K562 (cell line): ENCODE measurements around the gene KRTAP4-11. TPM values are rescaled to one million over a fixed set of nuclear protein-coding genes. Genes with fewer than 3 reads are reported as not detected.
A peak's percentile ranks its signal among the peaks of the same experiment; 100 is the strongest.

ENCODE experiments used
- ATAC-seq: fragments of 200-7000 bp; cut with Tn5 transposase; 3 replicates; pipeline ENCODE4 v1.9.1; 2020; ENCODE audit warnings: moderate library complexity
- BruUV-seq: library from RNA; stranded (reverse); fragments of 400-500 nt; replicated peaks from 2 replicates; lab custom pipeline; 2021; lab: Mats Ljungman, UMichigan
- CTCF ChIA-PET: fragments of 300-600 bp; formaldehyde crosslinking; extraction: SDS; loops from one replicate; lab custom pipeline; 2021; ENCODE audit warnings: low intra/inter-chr PET ratio; lab: Yijun Ruan, JAX
- POLR2A ChIA-PET: fragments of 300-600, 350-650 bp; sonication (Branson Sonifier 250); formaldehyde crosslinking; extraction: SDS; loops from one replicate; lab custom pipeline; 2021; ENCODE audit warnings: antibody characterized with exemption, inconsistent platforms; lab: Yijun Ruan, JAX
- DNase-seq, 4 experiments: peaks; one replicate each; pipeline versions ENCODE4 v3.0.0 to v3.0.0-alpha.2; 2011 to 2018; ENCODE audit warnings: low spot score in 3 of 4, mixed read lengths in 3 of 4; ENCODE audit errors: extremely low read depth in 1 of 4
- FAIRE-seq: peaks from 2 replicates; lab custom pipeline; 2011; peaks lifted over from hg19 to GRCh38; lab: Jason Lieb, UNC
- H2AFZ ChIP-seq: 2 replicates; pipeline ENCODE4 v1.6.0; 2011; ENCODE audit warnings: low read depth, low read length, control low read depth, inconsistent platforms
- H3K27ac ChIP-seq: fragments of 200-600 bp; 3 replicates; pipeline ENCODE4 v1.8.0; 2011; ENCODE audit warnings: low read depth, mild to moderate bottlenecking, control low read depth, inconsistent platforms, low read length, moderate library complexity, mixed read lengths; ENCODE audit errors: extremely low read depth
- H3K27me3 ChIP-seq, 2 experiments: fragments of 300-600 bp in 1 of 2; 2 replicates in 1 of 2; 3 replicates in 1 of 2; pipeline versions ENCODE4 v1.6.0 to v1.8.0; 2011; ENCODE audit warnings: inconsistent platforms in 2 of 2, low read length in 2 of 2, mild to moderate bottlenecking in 1 of 2, mixed read lengths in 1 of 2, moderate library complexity in 1 of 2; ENCODE audit not compliant: control insufficient read depth in 2 of 2, insufficient read depth in 2 of 2
- H3K36me3 ChIP-seq: fragments of 300-600 bp; 3 replicates; pipeline ENCODE4 v1.8.0; 2011; ENCODE audit warnings: mild to moderate bottlenecking, low read length, inconsistent platforms; ENCODE audit not compliant: control insufficient read depth, insufficient read depth
- H3K4me1 ChIP-seq, 2 experiments: fragments of 200-600 bp in 1 of 2; replicated peaks in 1 of 2; 2 replicates in 1 of 2; 3 replicates in 1 of 2; pipeline versions ENCODE4 v1.5.1 to v1.8.0; 2011; ENCODE audit warnings: inconsistent platforms in 2 of 2, low read length in 2 of 2, mild to moderate bottlenecking in 1 of 2, mixed read lengths in 1 of 2, moderate library complexity in 1 of 2; ENCODE audit not compliant: control insufficient read depth in 2 of 2, insufficient read depth in 2 of 2
- H3K4me2 ChIP-seq: 2 replicates; pipeline ENCODE4 v1.6.1; 2011; ENCODE audit warnings: low read length, control low read depth, inconsistent platforms, mixed read lengths; ENCODE audit not compliant: insufficient read depth
- H3K4me3 ChIP-seq: fragments of 200-600 bp; sonication (generic), shearing (Covaris generic); 2 replicates; pipeline ENCODE4 v1.5.1; 2016; ENCODE audit warnings: control low read depth, inconsistent platforms
- H3K79me2 ChIP-seq: fragments of 200-600 bp; 3 replicates; pipeline ENCODE4 v1.8.0; 2011; ENCODE audit warnings: low read length, inconsistent platforms; ENCODE audit not compliant: control insufficient read depth, insufficient read depth
- H3K9ac ChIP-seq, 2 experiments: 2 replicates each; pipeline versions ENCODE4 v1.6.0 to v1.6.1; 2011; ENCODE audit warnings: low read depth in 2 of 2, low read length in 2 of 2, control low read depth in 1 of 2, inconsistent platforms in 1 of 2, mild to moderate bottlenecking in 1 of 2, mixed read lengths in 1 of 2; ENCODE audit not compliant: insufficient read depth in 1 of 2
- H3K9me1 ChIP-seq: one replicate; pipeline ENCODE4 v1.6.0; 2011; ENCODE audit warnings: inconsistent platforms, mild to moderate bottlenecking, low read length, moderate library complexity; ENCODE audit not compliant: control insufficient read depth, insufficient read depth
- H3K9me3 ChIP-seq: replicated peaks from 2 replicates; pipeline ENCODE4 v1.5.1; 2011; ENCODE audit warnings: low read depth, low read length, inconsistent platforms; ENCODE audit not compliant: control insufficient read depth, insufficient read depth
- H4K20me1 ChIP-seq: replicated peaks from 2 replicates; pipeline ENCODE4 v1.6.1; 2011; ENCODE audit warnings: low read length, inconsistent platforms, mixed read lengths; ENCODE audit not compliant: control insufficient read depth, insufficient read depth
- GATAD2B ChIP-seq: fragments of 450-650 bp; IDR thresholded peaks from 2 replicates; pipeline ENCODE4 v1.6.1; 2017; ENCODE audit warnings: mild to moderate bottlenecking, borderline replicate concordance
- NR2C2 ChIP-seq, 2 experiments: fragments of 200-800 bp in 1 of 2; sonication (Bioruptor generic) in 1 of 2; sonication (generic) in 1 of 2; formaldehyde crosslinking in 1 of 2; IDR thresholded peaks; 2 replicates each; pipeline versions ENCODE4 v1.6.1 to v1.8.0; 2016 to 2022; ENCODE audit warnings: mild to moderate bottlenecking in 1 of 2, missing compliant biosample characterization in 1 of 2, missing genetic modification characterization in 1 of 2, missing genetic modification reagents in 1 of 2
- TAF1 ChIP-seq: IDR thresholded peaks from 2 replicates; pipeline ENCODE4 v1.6.1; 2011; ENCODE audit warnings: mild to moderate bottlenecking, low read length, moderate library complexity; ENCODE audit not compliant: insufficient read depth, control insufficient read depth, severe bottlenecking; ENCODE audit errors: extremely low read depth
- TAF9B ChIP-seq: fragments of 450-650 bp; IDR thresholded peaks from 2 replicates; pipeline ENCODE4 v1.6.1; 2018; ENCODE audit warnings: mild to moderate bottlenecking; ENCODE audit not compliant: partially characterized antibody
- TRIM24 ChIP-seq, 2 experiments: fragments of 450-650 bp; IDR thresholded peaks; 2 replicates each; pipeline ENCODE4 v1.6.1; 2016
- U2AF1 ChIP-seq: fragments of 200-400 bp; formaldehyde crosslinking; optimal IDR thresholded peaks from 2 replicates; pipeline ENCODE3; 2017; ENCODE audit warnings: mild to moderate bottlenecking, low read depth, low read length, moderate library complexity
- YBX1 ChIP-seq: fragments of 450-650 bp; IDR thresholded peaks from 2 replicates; pipeline ENCODE4 v1.7.1; 2016; ENCODE audit warnings: mild to moderate bottlenecking
- ZNF707 ChIP-seq: fragments of 250-450 bp; sonication (Bioruptor Pico); conservative IDR thresholded peaks from 2 replicates; pipeline ENCODE4 v1.8.0; 2022; ENCODE audit warnings: inconsistent platforms, mild to moderate bottlenecking, moderate library complexity
- WGBS: fragments of 100-300 bp; shearing (Covaris generic); methylation state at CpG from one replicate; pipeline ENCODE4 v1.1.6; 2016; ENCODE audit warnings: low coverage, mixed read lengths; ENCODE audit not compliant: insufficient coverage; ENCODE audit errors: missing lambda C conversion rate; 5-methylcytosine and 5-hydroxymethylcytosine counted together
- in situ Hi-C: fragments of 300-500 bp; cut with MboI; formaldehyde crosslinking; loops from 4 replicates; pipeline ENCODE4 v1.15.0; 2018; ENCODE audit warnings: inconsistent platforms, mixed read lengths
- intact Hi-C: fragments of 100-400 bp; cut with micrococcal nuclease; formaldehyde crosslinking; loops from 2 replicates; pipeline ENCODE4 v1.14.2; 2022
- polyA plus RNA-seq, 8 experiments: library from polyadenylated mRNA; depleted of rRNA in 4 of 8; stranded (reverse) in 5 of 8; unstranded in 3 of 8; fragments of >200 nt; fragmentation: Nextera tagmentation in 2 of 8; fragmentation: Illumina TruSeq in 1 of 8; extraction: Ambion mirVana in 2 of 8; extraction: Trizol in 1 of 8; gene quantifications; 2 replicates each; pipeline versions ENCODE4 v1.2.1 to v1.2.3, GENCODE V29; 2011 to 2014; ENCODE audit warnings: inconsistent platforms in 1 of 8, missing spikeins in 1 of 8
- total RNA-seq, 7 experiments: library from RNA; depleted of rRNA in 6 of 7; stranded (reverse); fragments of >200 nt in 6 of 7; fragmentation: Illumina TruSeq in 2 of 7; extraction: Trizol in 2 of 7; gene quantifications; 2 replicates each; pipeline versions ENCODE4 v1.2.1 to v1.2.3, GENCODE V29; 2011 to 2021; ENCODE audit warnings: low replicate concordance in 1 of 7

Gene KRTAP4-11
- total and polyA plus RNA-seq, 9 of the 15 experiments (the other 6 are each of a cell fraction or from before 2014, with no cell fraction given) = not detected

DNA sequence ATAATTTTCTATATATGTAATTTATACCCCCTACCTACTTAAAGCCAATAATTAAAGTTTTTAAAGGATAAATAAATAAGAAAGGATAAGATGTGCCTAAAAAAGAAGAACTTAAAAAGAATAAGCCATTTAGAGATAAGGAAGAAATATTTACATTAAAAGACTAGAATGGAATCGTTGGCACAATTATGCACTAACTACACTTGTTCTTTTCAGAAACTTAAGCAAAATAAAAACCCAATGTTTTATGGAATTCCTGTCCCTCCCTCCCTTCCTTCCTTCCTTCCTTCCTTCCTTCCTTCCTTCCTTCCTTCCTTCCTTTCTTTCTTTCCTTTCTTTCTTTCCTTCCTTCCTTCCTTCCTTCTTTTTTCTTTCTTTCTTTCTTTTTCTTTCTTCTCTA is 26.7 kb upstream of the KRTAP4-11 start:
- Histone ChIP-seq H3K4me2 (no peak overlapping the region), H3K9me3 (no peaks in the 10 kb centered on the region), H3K9ac (no peak overlapping the region), H3K36me3 (no peaks in the 10 kb centered on the region), H4K20me1 (no peaks in the 10 kb centered on the region), H3K4me1 (no peaks in the 10 kb centered on the region)
- no peak for FAIRE-seq
- WGBS = 0% methylated on average over 1 of the region's 1 CpG
- POLR2A ChIA-PET = no interaction called here
- intact Hi-C loops = no loop called here
- DNase-seq = no peak
- in situ Hi-C loops = no loop called here
- no peak for ATAC-seq
- TF ChIP-seq YBX1 = no peak
- no peak for TF ChIP-seq ZNF707 (CRISPR knock-in tag)
- TF ChIP-seq NR2C2 (CRISPR knock-in tag; IDR thresholded peaks at IDR 0.05) = no peak
- TF ChIP-seq NR2C2 (tag; IDR thresholded peaks at IDR 0.05) = no peak
- no peak for TF ChIP-seq GATAD2B
- no peak for TF ChIP-seq TRIM24 (IDR thresholded peaks at IDR 0.05)
- TF ChIP-seq TAF1 = no peak
- peak; percentile 32 for TF ChIP-seq U2AF1
- TF ChIP-seq TAF9B = no peak
- TF ChIP-seq, all 486 proteins: peak for 1
- Histone ChIP-seq H3K27ac (no peak overlapping the region), H3K4me3 (no peak overlapping the region), H2AFZ (no peak overlapping the region), H3K27me3 (no peaks in the 10 kb centered on the region), H3K79me2 (no peaks in the 10 kb centered on the region), H3K9me1 (no peaks in the 10 kb centered on the region)
- CTCF ChIA-PET = no interaction called here
- BruUV-seq = no TSS peak
